ENCODE data around the gene AGMO. TPM values are rescaled to one million over a fixed set of nuclear protein-coding genes. Genes with fewer than 3 reads are reported as not detected.

Gene AGMO
- total RNA-seq, 1 donor from 2014 or later = 2.9 TPM

GRCh38 chr7:15159261-15159660 lies 402.6 kb downstream of the AGMO start:
- no peak for DNase-seq (ENCODE audit: low spot score)

- DNase-seq (ENCODE audit: low spot score) = no peak
Observed at GRCh38 chr7:15158141-15158810, 403.5 kb downstream of the AGMO start.

Other genes with a start within 250 kb of the AGMO start
- 22.1 TPM for gene MEOX2, start 124.7 kb upstream of the AGMO start, total RNA-seq